CD4-positive, CD25-positive, alpha-beta regulatory T cell (primary cell): Measurements from ENCODE around the gene LSMEM2. TPM values are rescaled to one million over a fixed set of nuclear protein-coding genes. Genes with fewer than 3 reads are reported as not detected.

Source experiments
- ATAC-seq, 2 donors: fragments of 150-1000 bp; cut with Tn5 transposase; one replicate each; pipeline ENCODE4 v1.10.0; 2021; ENCODE audit warnings: low read depth in 2 of 2, moderate number of reproducible peaks in 2 of 2, moderate library complexity in 1 of 2
- DNase-seq, 3 donors: peaks; one replicate each; pipeline versions ENCODE4 v3.0.0 to v3.0.0-alpha.2; 2012 to 2022; ENCODE audit warnings: mixed read lengths in 1 of 3
- H3K27ac ChIP-seq: one replicate; pipeline ENCODE4 v1.7.0; 2013; ENCODE audit warnings: mild to moderate bottlenecking, low read length; ENCODE audit not compliant: insufficient read depth, poor library complexity, severe bottlenecking
- H3K27me3 ChIP-seq: one replicate; pipeline ENCODE4 v1.7.0; 2013; ENCODE audit warnings: low read length; ENCODE audit not compliant: control insufficient read depth, insufficient read depth
- H3K36me3 ChIP-seq: one replicate; pipeline ENCODE4 v1.7.0; 2013; ENCODE audit warnings: mild to moderate bottlenecking, low read length, moderate library complexity; ENCODE audit not compliant: control insufficient read depth, insufficient read depth
- H3K4me1 ChIP-seq: 2 replicates; pipeline ENCODE4 v1.7.0; 2013; ENCODE audit warnings: mild to moderate bottlenecking, low read length; ENCODE audit not compliant: insufficient read depth, control insufficient read depth, poor library complexity, severe bottlenecking
- H3K4me3 ChIP-seq: one replicate; pipeline ENCODE4 v1.7.0; 2013; ENCODE audit warnings: low read depth, mild to moderate bottlenecking, low read length, moderate library complexity
- H3K9me3 ChIP-seq, 2 experiments: 1 replicate in 1 of 2; 2 replicates in 1 of 2; pipeline ENCODE4 v1.7.0; 2013; ENCODE audit warnings: low read length in 2 of 2, mild to moderate bottlenecking in 1 of 2, moderate library complexity in 1 of 2; ENCODE audit not compliant: control insufficient read depth in 2 of 2
- H3K27ac Mint-ChIP-seq, 3 donors: one replicate each; pipeline ENCODE4 v1.8.0; 2020 to 2022; ENCODE audit warnings: mild to moderate bottlenecking in 3 of 3, mixed read lengths in 3 of 3, moderate library complexity in 2 of 3
- H3K27me3 Mint-ChIP-seq: one replicate; pipeline ENCODE4 v1.8.0; 2022; ENCODE audit warnings: mild to moderate bottlenecking, mixed read lengths
- H3K36me3 Mint-ChIP-seq: one replicate; pipeline ENCODE4 v1.8.0; 2020; ENCODE audit warnings: mixed read lengths
- H3K4me1 Mint-ChIP-seq, 4 donors: one replicate each; pipeline ENCODE4 v1.8.0; 2020 to 2022; ENCODE audit warnings: mixed read lengths in 4 of 4, mild to moderate bottlenecking in 1 of 4
- H3K4me3 Mint-ChIP-seq, 4 donors: one replicate each; pipeline ENCODE4 v1.8.0; 2020 to 2022; ENCODE audit warnings: mild to moderate bottlenecking in 4 of 4, mixed read lengths in 4 of 4, moderate library complexity in 3 of 4
- H3K9me3 Mint-ChIP-seq, 7 donors: one replicate each; pipeline ENCODE4 v1.8.0; 2020 to 2022; ENCODE audit warnings: mixed read lengths in 7 of 7, mild to moderate bottlenecking in 3 of 7, moderate library complexity in 2 of 7
- polyA plus RNA-seq, 4 donors: library from polyadenylated mRNA; unstranded; fragments of 300-500 nt; fragmentation: Illumina TruSeq; gene quantifications; one replicate each; pipeline ENCODE4 v1.2.3, GENCODE V29; 2021
- total RNA-seq: library from RNA; stranded (reverse); gene quantifications from one replicate; pipeline ENCODE4 v1.2.3, GENCODE V29; 2022

The LSMEM2 gene
- total and polyA plus RNA-seq, 5 donors from 2014 or later: 0.22 TPM; not detected in 4

GRCh38 chr3:50327129-50327528, 48.2 kb downstream of the LSMEM2 start:
- H3K27ac ChIP-seq: peak overlapping the region; percentile 85
- Mint-ChIP-seq H3K27ac (peak overlapping the region in 2 of 3 donors; percentile 51 to 95), H3K36me3 (peaks cover 10% of the 10 kb centered on the region), H3K9me3 (no peaks in the 10 kb centered on the region), H3K27me3 (no peaks in the 10 kb centered on the region), H3K4me1 (peaks cover 2 to 41% (median 11%) of the 10 kb centered on the region in 4 donors), H3K4me3 (peak overlapping the region; percentile 91 to 96 (median 93))
- H3K36me3 ChIP-seq: peaks cover 35% of the 10 kb centered on the region
- no peak for DNase-seq
- ATAC-seq: no peak
- H3K4me1 ChIP-seq: peaks cover 22% of the 10 kb centered on the region
- H3K4me3 ChIP-seq: peak overlapping the region; percentile 58
- no peaks in the 10 kb centered on the region for H3K9me3 ChIP-seq
- H3K27me3 ChIP-seq: no peaks in the 10 kb centered on the region

GRCh38 chr3:50327943-50328691, 49.2 kb downstream of the LSMEM2 start, which contains the start of gene TUSC2:
Gene TUSC2 (minus strand): TSS chr3:50328223. CDS start chr3:50328099, 124 bp downstream.
- Histone ChIP-seq H3K4me1 (peaks cover 18% of the 10 kb centered on the region), H3K4me3 (peak within 1 kb of the TSS; percentile 69), H3K9me3 (no peaks in the 10 kb centered on the region), H3K27me3 (no peaks in the 10 kb centered on the region), H3K36me3 (peaks cover 39% of the 10 kb centered on the region), H3K27ac (peak within 1 kb of the TSS; percentile 85)
- DNase-seq (peak; percentile 94 to 98 (median 94)), ATAC-seq (peak; percentile 93 to 94)
- Mint-ChIP-seq H3K27me3 (no peaks in the 10 kb centered on the region), H3K9me3 (no peaks in the 10 kb centered on the region), H3K4me3 (peak within 1 kb of the TSS; percentile 92 to 96 (median 94)), H3K36me3 (peaks cover 10% of the 10 kb centered on the region), H3K4me1 (peaks cover 2 to 44% (median 11%) of the 10 kb centered on the region in 4 donors), H3K27ac (peak within 1 kb of the TSS; percentile 86 to 95 (median 95))

- Mint-ChIP-seq H3K27me3 (no peaks in the 10 kb centered on the region), H3K36me3 (peaks cover 10% of the 10 kb centered on the region), H3K27ac (no peak overlapping the region), H3K4me1 (peaks cover 5 to 52% (median 16%) of the 10 kb centered on the region in 4 donors), H3K9me3 (no peaks in the 10 kb centered on the region), H3K4me3 (peak overlapping the region in 1 of 4 donors; percentile 52)
- ATAC-seq (no peak), DNase-seq (no peak)
- Histone ChIP-seq H3K27me3 (no peaks in the 10 kb centered on the region), H3K4me3 (no peak overlapping the region), H3K27ac (no peak overlapping the region), H3K9me3 (no peaks in the 10 kb centered on the region), H3K4me1 (peaks cover 33% of the 10 kb centered on the region), H3K36me3 (peaks cover 38% of the 10 kb centered on the region)
Measured at GRCh38 chr3:50330330-50330729, 51.4 kb downstream of the LSMEM2 start.

- no peak for ATAC-seq
Measured at GRCh38 chr3:50331364-50331907, 52.5 kb downstream of the LSMEM2 start.

GRCh38 chr3:50333744-50334328, 54.9 kb downstream of the LSMEM2 start:
- H3K27ac Mint-ChIP-seq: peak overlapping the region; percentile 93 to 96 (median 93)
- H3K9me3 ChIP-seq: no peaks in the 10 kb centered on the region
- no peaks in the 10 kb centered on the region for H3K27me3 Mint-ChIP-seq
- H3K36me3 Mint-ChIP-seq: peaks cover 3% of the 10 kb centered on the region
- peaks cover 47% of the 10 kb centered on the region for H3K4me1 ChIP-seq
- ATAC-seq (no peak), DNase-seq (no peak)
- H3K4me3 Mint-ChIP-seq: peak overlapping the region; percentile 69 to 97 (median 87)
- H3K9me3 Mint-ChIP-seq: peaks cover 0 to 3% (median 0%) of the 10 kb centered on the region in 7 donors
- no peaks in the 10 kb centered on the region for H3K27me3 ChIP-seq
- peak overlapping the region; percentile 40 for H3K4me3 ChIP-seq
- peaks cover 17 to 61% (median 35%) of the 10 kb centered on the region in 4 donors for H3K4me1 Mint-ChIP-seq
- peaks cover 29% of the 10 kb centered on the region for H3K36me3 ChIP-seq
- peak overlapping the region; percentile 96 for H3K27ac ChIP-seq

More at GRCh38 chr3:50331364-50331907, 52.5 kb downstream of the LSMEM2 start:
- no peak overlapping the region for H3K27ac ChIP-seq
- H3K36me3 ChIP-seq: peaks cover 29% of the 10 kb centered on the region
- Mint-ChIP-seq H3K9me3 (no peaks in the 10 kb centered on the region), H3K4me3 (peak overlapping the region in 2 of 4 donors; percentile 58 to 71), H3K27me3 (no peaks in the 10 kb centered on the region), H3K36me3 (peaks cover 10% of the 10 kb centered on the region), H3K27ac (peak overlapping the region in 1 of 3 donors; percentile 38), H3K4me1 (peaks cover 10 to 60% (median 24%) of the 10 kb centered on the region in 4 donors)
- no peaks in the 10 kb centered on the region for H3K27me3 ChIP-seq
- H3K4me3 ChIP-seq: no peak overlapping the region
- peaks cover 44% of the 10 kb centered on the region for H3K4me1 ChIP-seq
- DNase-seq: no peak
- no peaks in the 10 kb centered on the region for H3K9me3 ChIP-seq

- no peak for DNase-seq
- Histone ChIP-seq H3K27me3 (no peaks in the 10 kb centered on the region), H3K9me3 (no peaks in the 10 kb centered on the region), H3K4me1 (peaks cover 54% of the 10 kb centered on the region), H3K4me3 (peak overlapping the region; percentile 34), H3K27ac (peak overlapping the region; percentile 96), H3K36me3 (peaks cover 29% of the 10 kb centered on the region)
- Mint-ChIP-seq H3K9me3 (peaks cover 0 to 3% (median 0%) of the 10 kb centered on the region in 7 donors), H3K4me1 (peaks cover 20 to 67% (median 40%) of the 10 kb centered on the region in 4 donors), H3K36me3 (peaks cover 3% of the 10 kb centered on the region), H3K4me3 (peak overlapping the region; percentile 69 to 97 (median 87)), H3K27me3 (no peaks in the 10 kb centered on the region), H3K27ac (peak overlapping the region; percentile 93 to 96 (median 93))
- no peak for ATAC-seq
Measured at GRCh38 chr3:50334339-50335075, 55.6 kb downstream of the LSMEM2 start.
